Measurements from ENCODE around the gene TREH. TPM values are rescaled to one million over a fixed set of nuclear protein-coding genes. Genes with fewer than 3 reads are reported as not detected.

The TREH gene
- total RNA-seq, 1 donor from 2014 or later: 0.25 TPM

- TF ChIP-seq POLR2AphosphoS5 (IDR thresholded peaks at IDR 0.05; ENCODE audit: insufficient read depth in 1 of 2, low read depth in 1 of 2): no peak
- TF ChIP-seq, protein P1, sequence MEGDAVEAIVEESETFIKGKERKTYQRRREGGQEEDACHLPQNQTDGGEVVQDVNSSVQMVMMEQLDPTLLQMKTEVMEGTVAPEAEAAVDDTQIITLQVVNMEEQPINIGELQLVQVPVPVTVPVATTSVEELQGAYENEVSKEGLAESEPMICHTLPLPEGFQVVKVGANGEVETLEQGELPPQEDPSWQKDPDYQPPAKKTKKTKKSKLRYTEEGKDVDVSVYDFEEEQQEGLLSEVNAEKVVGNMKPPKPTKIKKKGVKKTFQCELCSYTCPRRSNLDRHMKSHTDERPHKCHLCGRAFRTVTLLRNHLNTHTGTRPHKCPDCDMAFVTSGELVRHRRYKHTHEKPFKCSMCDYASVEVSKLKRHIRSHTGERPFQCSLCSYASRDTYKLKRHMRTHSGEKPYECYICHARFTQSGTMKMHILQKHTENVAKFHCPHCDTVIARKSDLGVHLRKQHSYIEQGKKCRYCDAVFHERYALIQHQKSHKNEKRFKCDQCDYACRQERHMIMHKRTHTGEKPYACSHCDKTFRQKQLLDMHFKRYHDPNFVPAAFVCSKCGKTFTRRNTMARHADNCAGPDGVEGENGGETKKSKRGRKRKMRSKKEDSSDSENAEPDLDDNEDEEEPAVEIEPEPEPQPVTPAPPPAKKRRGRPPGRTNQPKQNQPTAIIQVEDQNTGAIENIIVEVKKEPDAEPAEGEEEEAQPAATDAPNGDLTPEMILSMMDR (IDR thresholded peaks at IDR 0.05): no peak
- TF ChIP-seq POLR2A (IDR thresholded peaks at IDR 0.05): no peak
- DNase-seq (ENCODE audit: extremely low spot score in 2 of 2): no peak
- Histone ChIP-seq H3K27me3 (no peaks in the 10 kb centered on the region), H3K27ac (no peak overlapping the region), H3K4me1 (no peaks in the 10 kb centered on the region), H3K9me3 (no peaks in the 10 kb centered on the region), H3K4me3 (no peak overlapping the region), H3K36me3 (peaks cover 0 to 75% of the 10 kb centered on the region in 2 donors)
- intact Hi-C loops (cut with DNase I): no loop called here
Measured at GRCh38 chr11:118652681-118653181, 26.7 kb downstream of the TREH start.

GRCh38 chr11:118651820-118652219, 27.6 kb downstream of the TREH start:
- no peaks in the 10 kb centered on the region for H3K9me3 ChIP-seq
- peaks cover 0 to 80% of the 10 kb centered on the region in 2 donors for H3K36me3 ChIP-seq
- no peaks in the 10 kb centered on the region for H3K4me1 ChIP-seq
- H3K4me3 ChIP-seq: no peak overlapping the region
- no peaks in the 10 kb centered on the region for H3K27me3 ChIP-seq
- intact Hi-C loops (cut with DNase I): no loop called here
- TF ChIP-seq POLR2A (IDR thresholded peaks at IDR 0.05) (no peak), POLR2AphosphoS5 (IDR thresholded peaks at IDR 0.05; ENCODE audit: insufficient read depth in 1 of 2, low read depth in 1 of 2) (no peak)
- TF ChIP-seq, protein P1 (IDR thresholded peaks at IDR 0.05): no peak
- DNase-seq (ENCODE audit: extremely low spot score in 2 of 2): no peak
- no peak overlapping the region for H3K27ac ChIP-seq

GRCh38 chr11:118650366-118650765, 29.1 kb downstream of the TREH start:
- H3K27me3 ChIP-seq: no peaks in the 10 kb centered on the region
- H3K4me1 ChIP-seq: no peaks in the 10 kb centered on the region
- no peak overlapping the region for H3K27ac ChIP-seq
- no peak overlapping the region for H3K4me3 ChIP-seq
- intact Hi-C loops (cut with DNase I): no loop called here
- no peak for DNase-seq (ENCODE audit: extremely low spot score in 2 of 2)
- H3K36me3 ChIP-seq: peaks cover 0 to 75% of the 10 kb centered on the region in 2 donors
- H3K9me3 ChIP-seq: no peaks in the 10 kb centered on the region
- no peak for TF ChIP-seq POLR2A (IDR thresholded peaks at IDR 0.05)
- TF ChIP-seq, protein P1 (IDR thresholded peaks at IDR 0.05): no peak
- TF ChIP-seq POLR2AphosphoS5 (IDR thresholded peaks at IDR 0.05; ENCODE audit: insufficient read depth in 1 of 2, low read depth in 1 of 2): no peak

GRCh38 chr11:118649941-118650340, 29.5 kb downstream of the TREH start:
- intact Hi-C loops (cut with DNase I): no loop called here
- no peak for DNase-seq (ENCODE audit: extremely low spot score in 2 of 2)
- no peak overlapping the region for H3K27ac ChIP-seq

GRCh38 chr11:118648291-118648690, 31.2 kb downstream of the TREH start:
- H3K4me1 ChIP-seq: no peaks in the 10 kb centered on the region
- H3K27me3 ChIP-seq: no peaks in the 10 kb centered on the region
- no peak for DNase-seq (ENCODE audit: extremely low spot score in 2 of 2)
- intact Hi-C loops (cut with DNase I): no loop called here
- H3K27ac ChIP-seq: no peak overlapping the region
- no peak overlapping the region for H3K4me3 ChIP-seq
- H3K36me3 ChIP-seq: peaks cover 0 to 87% of the 10 kb centered on the region in 2 donors
- H3K9me3 ChIP-seq: no peaks in the 10 kb centered on the region
- TF ChIP-seq POLR2A (IDR thresholded peaks at IDR 0.05) (no peak), POLR2AphosphoS5 (IDR thresholded peaks at IDR 0.05; ENCODE audit: insufficient read depth in 1 of 2, low read depth in 1 of 2) (no peak)
- TF ChIP-seq, protein P1 (IDR thresholded peaks at IDR 0.05): no peak

More at GRCh38 chr11:118649941-118650340, 29.5 kb downstream of the TREH start:
- Histone ChIP-seq H3K36me3 (peaks cover 0 to 79% of the 10 kb centered on the region in 2 donors), H3K27me3 (no peaks in the 10 kb centered on the region), H3K9me3 (no peaks in the 10 kb centered on the region), H3K4me1 (no peaks in the 10 kb centered on the region), H3K4me3 (no peak overlapping the region)
- no peak for TF ChIP-seq POLR2A (IDR thresholded peaks at IDR 0.05)
- TF ChIP-seq, protein P1 (IDR thresholded peaks at IDR 0.05): no peak

All from vagina (tissue), 2 donors.